Upper lobe of left lung (tissue), 4 donors: ENCODE results near the gene ACTN4.

ENCODE experiments used
- POLR2A ChIP-seq, 4 donors: fragments of 450-650 bp; IDR thresholded peaks; one replicate each; pipeline ENCODE4 v1.5.1; 2016 to 2017; ENCODE audit warnings: antibody characterized with exemption in 4 of 4, mild to moderate bottlenecking in 2 of 4
- TF ChIP-seq, protein P1 (sequence below), 6 experiments: fragments of 450-650 bp in 4 of 6; fragments of 200-600 bp in 2 of 6; sonication (generic) in 2 of 6; IDR thresholded peaks; one replicate each; pipeline ENCODE4 v1.5.1; 2016 to 2019; ENCODE audit warnings: antibody characterized with exemption in 6 of 6

GRCh38 chr19:38654628-38655055, 7.2 kb downstream of the ACTN4 start:
- TF ChIP-seq, protein P1, sequence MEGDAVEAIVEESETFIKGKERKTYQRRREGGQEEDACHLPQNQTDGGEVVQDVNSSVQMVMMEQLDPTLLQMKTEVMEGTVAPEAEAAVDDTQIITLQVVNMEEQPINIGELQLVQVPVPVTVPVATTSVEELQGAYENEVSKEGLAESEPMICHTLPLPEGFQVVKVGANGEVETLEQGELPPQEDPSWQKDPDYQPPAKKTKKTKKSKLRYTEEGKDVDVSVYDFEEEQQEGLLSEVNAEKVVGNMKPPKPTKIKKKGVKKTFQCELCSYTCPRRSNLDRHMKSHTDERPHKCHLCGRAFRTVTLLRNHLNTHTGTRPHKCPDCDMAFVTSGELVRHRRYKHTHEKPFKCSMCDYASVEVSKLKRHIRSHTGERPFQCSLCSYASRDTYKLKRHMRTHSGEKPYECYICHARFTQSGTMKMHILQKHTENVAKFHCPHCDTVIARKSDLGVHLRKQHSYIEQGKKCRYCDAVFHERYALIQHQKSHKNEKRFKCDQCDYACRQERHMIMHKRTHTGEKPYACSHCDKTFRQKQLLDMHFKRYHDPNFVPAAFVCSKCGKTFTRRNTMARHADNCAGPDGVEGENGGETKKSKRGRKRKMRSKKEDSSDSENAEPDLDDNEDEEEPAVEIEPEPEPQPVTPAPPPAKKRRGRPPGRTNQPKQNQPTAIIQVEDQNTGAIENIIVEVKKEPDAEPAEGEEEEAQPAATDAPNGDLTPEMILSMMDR (IDR thresholded peaks at IDR 0.05), result no peak
- no peak for TF ChIP-seq POLR2A (IDR thresholded peaks at IDR 0.05)
